Inferior parietal cortex (tissue), 1 donor: Measurements from ENCODE around the gene PGBD5.

ENCODE experiments used
- DNase-seq: peaks from one replicate; pipeline ENCODE4 v3.0.0-alpha.2; 2016; ENCODE audit errors: extremely low spot score

PGBD5 gene

DNA sequence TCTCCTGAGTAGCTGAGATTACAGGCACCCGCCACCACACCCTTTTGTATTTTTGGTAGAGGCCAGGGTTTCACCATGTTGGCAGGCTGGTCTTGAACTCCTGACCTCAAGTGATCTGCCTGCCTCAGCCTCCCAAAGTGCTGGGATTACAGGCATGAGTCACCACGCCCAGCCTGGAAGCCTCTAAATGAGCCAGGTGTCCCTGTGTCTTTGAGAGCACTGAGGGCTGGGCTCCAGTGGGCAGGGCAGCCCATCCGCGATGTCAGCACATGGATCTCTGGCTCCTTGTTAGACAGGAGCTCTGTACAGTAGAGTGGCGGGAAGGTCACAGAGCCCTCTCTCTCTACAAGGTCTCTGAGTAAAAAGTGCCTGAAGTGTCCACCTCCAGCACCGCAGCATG is 124.3 kb downstream of the PGBD5 start:
- no peak for DNase-seq

DNA sequence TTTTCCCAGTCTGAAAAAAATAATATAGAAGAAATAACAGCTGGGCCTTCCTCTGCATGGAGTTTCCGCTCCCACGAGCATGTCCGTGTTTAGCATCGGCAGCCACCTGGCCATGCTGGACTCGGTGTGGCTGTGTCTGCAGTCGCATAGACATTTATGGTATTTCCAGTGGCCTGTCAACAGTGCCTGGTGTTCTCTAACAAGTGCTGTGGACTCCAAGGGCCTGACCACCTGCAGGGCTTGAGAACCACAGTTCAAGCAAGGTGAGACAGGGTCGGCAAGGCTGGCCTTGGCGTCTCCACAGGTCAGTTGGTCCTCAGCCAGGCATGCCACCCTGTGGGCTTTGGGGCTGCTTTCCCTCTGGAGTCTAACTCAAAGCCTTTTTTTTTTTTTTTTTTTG is 124.8 kb downstream of the PGBD5 start:
- no peak for DNase-seq

DNA sequence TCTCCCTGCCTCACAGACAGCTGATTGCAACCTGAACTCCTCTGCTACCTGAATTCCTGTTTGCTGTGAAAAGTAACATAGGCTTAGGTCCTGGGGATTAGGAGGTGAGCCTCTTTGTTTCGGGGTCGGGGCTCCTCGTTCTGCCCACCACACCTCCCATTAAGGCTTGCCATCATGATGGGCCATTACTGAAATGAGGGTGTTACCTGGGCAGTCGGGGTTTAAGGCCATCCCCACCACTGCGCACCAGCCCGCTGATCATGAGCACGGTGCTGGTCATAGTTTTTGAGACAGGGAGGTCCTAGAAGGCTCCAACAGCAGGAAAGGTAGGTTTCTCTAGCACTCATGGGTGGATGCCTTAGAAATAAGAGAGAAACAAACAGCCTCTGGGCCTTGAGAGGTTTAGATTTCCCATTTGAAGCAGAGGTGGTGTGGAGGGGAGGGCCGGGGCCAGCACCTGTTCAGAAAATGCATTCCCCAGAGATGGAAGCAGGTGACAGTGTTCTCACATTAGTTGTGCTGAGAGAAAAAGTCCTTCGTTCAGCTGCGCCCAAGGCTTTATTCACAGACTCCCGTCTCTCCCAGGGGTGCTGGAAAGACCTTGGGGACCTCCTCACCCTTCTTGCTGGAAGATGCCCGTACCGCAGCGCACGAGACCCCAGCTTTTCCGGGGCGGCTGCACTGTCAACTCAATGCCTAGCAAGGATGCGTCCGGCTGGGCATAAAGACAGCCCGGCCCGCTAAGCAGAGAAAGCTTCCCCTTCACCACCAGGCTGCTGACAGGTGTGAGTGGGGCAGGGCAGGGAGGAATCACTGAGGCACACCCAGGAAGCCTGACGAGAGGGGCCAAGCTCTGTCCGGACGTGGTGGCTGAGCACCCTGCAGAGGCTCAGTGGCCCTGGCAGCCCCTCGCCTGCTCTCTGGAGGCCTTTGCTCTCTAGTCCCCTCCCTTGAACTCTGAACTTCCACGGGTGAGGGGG is 125.5 kb downstream of the PGBD5 start:
- no peak for DNase-seq

DNA sequence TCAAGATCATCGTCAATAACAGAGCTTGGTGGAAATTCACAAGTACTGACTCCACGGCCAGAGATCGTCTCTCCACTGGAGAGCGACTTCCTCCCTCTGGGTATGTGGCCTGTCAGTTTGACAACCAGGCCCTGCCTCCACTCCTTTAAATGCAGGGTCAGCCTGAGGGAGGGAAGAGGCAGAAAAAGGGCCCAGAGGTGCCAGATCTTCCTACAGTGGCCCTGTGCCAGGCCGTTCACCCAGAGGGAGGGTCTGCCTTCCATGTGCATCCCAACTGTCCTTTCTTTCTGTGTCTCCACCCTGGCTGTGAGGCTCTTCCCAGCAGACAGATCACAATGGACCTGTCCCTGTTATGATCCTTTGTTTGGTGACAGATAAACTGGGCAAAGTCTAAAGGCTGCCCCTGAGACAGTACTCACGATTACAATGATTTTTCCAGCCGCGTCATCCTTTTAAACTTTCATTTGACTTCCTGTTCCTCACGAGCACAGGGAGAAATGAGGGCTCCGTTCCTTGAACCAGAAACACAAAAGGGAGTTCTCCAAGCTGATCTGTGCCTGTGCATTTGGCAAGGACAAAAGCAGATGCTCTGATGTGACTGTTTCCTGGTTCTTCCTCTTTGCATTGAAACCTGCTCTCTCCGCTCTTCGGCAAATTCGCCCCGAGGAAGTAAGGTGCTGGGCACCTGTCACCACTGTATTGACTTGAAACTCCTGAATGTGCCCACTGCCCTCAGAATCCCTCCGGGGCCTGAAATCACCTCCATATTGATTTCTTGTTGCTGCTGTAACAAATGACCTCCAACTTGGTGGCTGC is 126.7 kb downstream of the PGBD5 start:
- no peak for DNase-seq

DNA sequence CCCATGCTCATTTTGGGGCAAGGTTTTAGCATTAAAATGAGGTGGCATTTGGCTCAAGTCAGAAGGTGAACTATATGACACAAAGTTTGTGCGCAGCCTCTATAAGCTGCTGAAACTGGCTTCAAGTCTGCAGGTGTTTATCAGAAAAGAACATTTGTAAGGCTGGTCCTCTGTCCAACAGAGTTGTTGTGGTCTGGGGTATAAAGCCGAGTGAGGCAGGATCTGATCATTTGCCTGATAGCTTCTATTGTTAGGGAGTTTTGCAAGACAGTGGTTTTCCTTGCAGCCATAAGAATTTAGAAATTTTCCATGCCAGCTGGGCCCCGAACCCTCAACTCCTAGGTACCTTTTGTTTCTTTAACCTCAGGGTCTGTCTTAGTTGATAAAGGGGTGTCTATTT is 130.8 kb downstream of the PGBD5 start:
- no peak for DNase-seq

DNA sequence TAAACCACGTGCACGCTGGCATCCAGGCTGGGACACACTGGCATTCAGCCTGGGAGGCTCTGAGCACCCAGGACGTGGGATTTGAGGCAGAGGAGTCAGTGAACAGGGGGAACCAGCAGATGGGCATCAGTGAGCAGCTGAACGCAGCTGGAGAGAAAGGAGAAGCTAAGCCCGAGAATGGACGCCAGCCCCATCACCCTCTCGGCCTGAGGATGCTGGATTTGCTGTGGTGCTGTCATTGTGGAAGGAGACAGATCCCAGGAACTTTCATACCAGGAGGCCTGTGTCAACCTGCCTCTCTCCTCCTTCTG is 132.8 kb downstream of the PGBD5 start:
- DNase-seq, result no peak

DNA sequence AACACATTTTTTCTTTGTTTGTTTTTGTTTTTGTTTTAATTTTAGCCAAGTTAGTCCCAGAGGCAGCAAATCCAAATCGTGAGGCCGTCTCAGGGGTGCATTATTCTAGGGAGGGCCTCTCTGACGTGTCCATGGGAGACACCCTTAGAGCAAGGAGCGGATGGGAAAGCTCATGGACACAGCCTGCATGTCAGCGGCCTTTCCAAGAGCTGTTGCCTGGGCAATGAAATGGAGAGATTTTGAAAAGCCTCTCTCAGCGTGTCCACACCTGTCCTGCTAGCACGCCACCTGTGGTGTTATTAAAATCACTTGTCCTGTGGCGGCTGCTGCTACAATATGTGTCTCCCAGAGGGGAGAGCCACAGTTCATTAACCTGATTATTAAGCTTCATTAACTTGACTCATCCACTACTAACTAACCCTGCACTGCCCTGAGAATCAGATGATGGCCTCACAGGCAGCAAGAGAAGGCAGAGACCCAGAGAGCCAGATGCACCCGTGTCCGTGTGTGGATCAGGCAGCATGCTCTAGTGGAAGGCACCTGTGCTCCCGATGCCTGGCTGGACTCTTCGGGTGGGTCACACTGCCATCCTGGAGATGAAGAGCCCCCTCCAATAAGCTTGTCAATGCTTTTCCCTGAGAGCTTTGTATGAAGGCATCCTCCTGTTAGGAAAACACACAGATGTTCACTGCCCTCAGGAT is 133.3 kb downstream of the PGBD5 start:
- DNase-seq, result no peak

DNA sequence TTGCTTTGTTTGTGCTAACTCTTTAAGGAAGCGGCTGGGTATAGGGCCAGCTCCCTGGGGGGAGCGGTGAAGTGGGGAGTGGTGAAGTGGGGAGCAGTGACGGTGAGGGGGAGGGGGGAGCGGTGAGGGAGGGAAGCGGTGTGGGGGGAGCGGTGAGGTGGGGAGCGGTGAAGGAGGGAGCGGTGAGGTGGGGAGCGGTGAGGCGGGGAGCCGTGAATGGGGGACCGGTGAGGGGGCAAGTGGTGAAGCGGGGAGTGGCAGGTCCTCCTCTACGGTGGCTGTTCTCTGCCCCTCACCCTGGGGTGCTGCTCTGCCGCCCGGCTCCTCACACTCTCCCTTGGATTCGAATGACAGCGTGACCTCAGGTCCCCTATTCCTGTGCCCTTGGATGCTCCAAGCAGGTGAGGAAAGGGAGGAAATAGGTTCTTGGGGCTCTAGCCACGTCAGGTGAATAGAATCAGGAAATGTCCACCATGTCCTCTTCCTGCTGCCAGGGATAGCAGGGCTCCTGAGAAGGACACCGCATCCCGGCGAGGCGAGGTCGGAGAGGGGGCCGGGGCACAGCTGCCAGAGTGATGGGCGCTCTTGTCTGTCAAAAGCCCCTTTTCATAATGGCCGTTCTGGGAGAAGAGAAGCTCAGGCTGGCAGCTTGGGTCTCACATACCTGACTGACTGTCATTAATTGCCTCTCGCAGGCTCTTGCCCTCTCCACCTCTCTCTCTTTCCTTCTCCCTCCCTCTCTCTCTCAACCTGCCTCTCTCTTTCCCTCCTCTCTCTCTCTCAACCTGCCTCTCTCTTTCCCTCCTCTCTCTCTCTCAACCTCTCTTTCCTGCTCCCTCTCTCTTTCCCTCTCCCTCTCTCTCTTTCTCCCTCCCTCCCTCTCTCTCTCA is 134.2 kb downstream of the PGBD5 start:
- no peak for DNase-seq

DNA sequence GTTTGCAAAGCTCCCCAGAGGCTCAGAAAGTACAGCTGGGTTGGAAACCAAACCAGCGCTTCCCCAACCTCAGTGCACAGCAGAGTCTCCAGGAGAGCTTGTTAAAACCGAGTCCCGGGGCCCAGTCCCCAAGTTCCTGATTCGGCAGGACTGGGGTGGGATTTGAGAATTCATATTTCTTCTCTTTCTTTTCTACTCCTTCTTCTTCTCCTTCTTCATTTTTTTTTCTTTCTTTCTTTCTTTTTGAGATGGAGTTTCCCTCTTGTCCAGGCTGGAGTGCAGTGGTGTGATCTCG is 136.8 kb downstream of the PGBD5 start:
- DNase-seq, result no peak

DNA sequence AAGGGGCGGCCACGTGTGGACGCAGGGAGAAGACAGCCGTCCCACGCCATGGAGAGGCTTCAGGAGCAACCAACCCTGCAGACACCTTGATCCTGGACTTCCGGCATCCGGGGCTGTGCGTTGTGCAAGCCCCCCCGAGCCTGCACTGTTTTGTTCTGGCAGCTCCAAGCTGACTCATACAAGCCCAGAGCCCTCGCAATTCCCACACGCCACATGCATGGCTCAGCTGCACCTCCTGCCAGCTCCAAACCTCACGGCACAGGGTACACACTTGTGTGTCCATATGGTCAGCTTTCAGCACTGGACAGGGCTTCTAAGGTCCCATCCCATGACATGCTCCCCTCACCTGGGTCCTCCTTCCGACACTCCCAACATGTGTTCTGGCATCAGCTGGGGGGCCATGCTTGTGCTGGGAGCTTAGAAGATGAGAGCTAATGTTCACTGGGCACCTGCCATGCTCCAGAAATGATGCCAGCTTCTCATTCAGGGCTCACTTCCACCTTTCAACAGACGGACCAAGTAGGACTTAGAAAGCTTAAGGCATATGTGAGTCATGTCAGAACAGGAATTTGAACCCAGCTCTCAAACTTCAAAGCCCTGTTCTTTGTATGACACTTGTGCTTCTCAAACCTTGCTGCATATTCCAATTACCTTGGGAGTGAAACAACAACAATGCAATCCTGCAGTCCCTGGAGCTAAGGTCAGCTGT is 137.3 kb downstream of the PGBD5 start:
- no peak for DNase-seq

DNA sequence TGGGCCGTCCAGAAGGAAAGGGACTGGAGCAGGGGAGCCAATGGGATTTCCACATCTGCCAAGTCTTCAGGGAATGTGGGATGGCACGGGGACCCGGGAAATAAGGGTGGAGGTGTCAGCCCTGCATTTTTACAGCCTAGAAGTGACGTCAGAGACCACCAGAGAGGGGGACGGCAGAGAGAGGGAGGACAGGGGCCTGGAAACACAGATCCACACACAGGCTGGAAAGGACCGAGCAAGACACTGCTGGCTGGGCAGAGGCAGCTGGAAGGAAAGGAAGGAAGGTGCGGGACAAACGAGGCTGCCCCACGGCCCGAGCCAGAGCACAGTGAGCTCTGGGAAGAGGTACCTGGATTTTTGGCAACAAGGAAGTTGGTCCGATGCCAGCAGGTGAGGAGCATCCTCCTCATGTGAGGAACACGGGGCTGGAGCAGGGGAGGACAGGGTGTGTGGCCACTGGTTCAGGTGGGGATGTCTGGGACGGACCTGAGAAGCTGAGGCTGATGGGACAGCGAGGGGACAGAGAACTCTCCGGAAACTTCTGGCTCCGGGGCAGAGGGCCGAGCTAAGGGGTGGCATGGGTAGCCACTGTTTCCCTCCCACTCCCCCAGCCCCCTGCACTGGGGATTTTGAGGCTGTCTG is 138.3 kb downstream of the PGBD5 start:
- no peak for DNase-seq

DNA sequence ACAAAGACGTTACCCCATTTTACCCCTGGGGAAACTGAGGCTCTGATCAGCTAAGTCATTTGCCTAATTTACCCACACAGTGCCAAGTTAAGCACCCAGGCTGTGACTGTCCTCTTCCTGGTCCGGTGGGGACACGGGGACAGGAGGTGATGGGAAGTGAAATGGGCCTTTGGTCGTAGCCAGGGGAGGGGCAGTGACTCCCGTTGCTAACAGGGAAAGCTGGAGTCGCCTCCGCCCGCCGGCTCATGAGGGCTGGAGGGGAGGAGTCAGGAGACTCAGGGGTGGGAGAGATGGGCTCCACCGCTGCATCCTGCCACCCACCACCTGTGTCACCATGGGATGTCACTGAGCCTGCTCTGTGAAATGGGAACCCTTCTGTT is 139.3 kb downstream of the PGBD5 start:
- no peak for DNase-seq

DNA sequence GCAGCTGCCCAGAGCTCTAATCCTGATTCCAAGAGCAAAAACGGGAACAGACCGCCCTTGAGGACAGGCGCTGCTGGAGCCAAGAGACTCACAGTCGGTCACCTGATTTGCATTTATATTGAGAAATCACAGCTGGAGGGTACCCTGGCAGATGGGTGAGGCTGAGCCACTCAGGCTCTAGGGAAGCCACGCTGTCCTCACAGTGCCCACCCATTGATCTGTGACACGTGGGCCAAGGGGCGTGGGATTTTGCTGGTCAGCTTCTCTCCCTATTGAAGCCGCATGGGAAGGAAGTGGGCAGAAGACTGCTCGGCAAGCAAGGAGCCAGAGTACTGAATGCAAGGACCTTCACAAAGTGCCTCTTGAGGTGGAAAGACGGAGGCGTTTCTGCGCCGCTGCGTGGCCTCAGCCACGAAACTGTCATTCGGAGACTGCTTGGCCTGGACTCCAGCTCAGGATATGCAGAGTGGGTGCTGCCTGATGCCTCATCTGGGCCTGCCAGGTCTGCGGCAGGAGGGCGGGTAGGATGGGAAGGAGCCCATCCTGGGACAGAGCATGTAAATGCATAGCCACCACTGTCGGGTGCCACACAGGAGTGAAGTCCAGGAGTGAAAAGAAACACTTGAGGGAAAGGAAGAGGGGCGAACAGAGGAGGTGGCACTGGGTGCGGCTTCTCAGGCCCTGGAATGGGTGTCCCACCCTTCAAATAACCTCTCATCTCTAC is 139.8 kb downstream of the PGBD5 start:
- DNase-seq, result no peak

DNA sequence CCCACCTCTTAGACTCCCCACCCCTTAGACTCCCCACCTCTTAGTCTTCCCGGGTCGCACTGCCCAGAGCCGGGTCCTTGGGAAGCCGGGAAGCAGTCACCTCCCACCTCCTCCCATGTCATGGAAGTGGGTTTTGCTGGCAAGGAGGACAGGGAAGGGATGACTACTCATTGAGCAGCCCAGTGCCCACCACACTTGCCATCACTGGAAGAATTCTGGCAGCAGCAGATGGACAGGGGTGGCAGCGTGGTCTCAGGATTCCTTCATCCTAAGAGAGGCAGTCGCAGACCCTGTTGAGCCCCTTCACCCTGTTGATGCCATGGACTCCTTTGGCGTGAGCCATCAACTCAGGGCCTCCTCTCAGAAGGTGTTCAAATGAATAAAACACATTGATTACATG is 140.8 kb downstream of the PGBD5 start:
- DNase-seq, result no peak

DNA sequence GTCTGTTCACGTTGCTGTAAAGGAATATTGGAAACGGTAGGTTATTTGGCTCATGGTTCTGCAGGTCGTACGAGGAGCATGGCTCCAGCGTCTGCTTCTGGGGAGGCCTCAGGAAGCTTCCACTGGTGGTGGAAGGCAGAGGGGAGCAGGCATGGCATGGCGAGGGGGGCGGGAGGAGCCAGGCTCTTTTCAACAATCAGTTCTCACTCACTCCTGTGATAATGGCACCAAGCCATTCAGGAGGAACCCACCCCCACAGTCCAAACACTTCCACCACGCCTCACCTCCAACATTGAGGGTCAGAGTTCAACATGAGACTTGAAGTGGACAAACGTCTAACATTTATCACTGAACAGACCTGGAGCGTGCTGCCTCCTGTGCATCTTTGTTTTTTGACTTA is 141.2 kb downstream of the PGBD5 start:
- DNase-seq, result no peak

DNA sequence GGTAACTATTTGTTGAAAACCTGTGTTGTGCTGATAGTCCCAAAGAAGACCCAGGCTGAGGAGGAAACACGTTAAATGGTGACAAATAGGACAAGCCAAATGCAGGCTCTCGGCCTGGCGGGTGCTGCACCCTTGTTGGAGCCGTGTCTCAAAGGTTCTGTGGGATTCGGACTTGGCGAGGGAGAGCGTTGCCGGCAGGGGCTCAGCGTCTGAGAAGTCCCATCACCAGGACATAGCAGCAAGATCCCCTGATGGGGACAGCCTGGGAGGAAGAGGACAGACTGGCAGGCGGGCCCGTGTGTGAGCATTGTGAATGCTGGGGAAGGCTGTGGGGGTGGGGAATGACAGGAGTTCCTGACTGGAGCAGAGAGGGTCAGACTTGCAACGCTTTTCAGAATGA is 142.5 kb downstream of the PGBD5 start:
- no peak for DNase-seq

DNA sequence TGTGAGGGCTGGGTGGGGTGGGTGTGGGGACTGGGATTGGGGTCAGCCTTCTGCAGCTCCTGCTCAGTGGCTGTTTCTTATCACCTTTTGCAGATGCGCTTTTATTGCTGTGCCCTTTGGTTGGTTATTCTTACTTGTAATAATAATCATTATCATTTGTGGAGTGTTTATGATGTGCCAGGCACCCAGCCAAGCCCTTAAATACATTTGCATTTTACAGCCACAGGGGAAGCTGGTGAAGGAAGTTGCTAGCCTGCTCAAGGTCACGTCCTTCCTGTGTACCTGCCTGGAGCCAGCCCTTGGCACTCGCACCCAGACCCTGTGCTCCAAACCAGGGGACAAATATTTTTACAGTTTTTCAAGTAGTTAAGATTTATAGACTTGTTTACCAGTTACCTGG is 144.0 kb downstream of the PGBD5 start:
- no peak for DNase-seq

DNA sequence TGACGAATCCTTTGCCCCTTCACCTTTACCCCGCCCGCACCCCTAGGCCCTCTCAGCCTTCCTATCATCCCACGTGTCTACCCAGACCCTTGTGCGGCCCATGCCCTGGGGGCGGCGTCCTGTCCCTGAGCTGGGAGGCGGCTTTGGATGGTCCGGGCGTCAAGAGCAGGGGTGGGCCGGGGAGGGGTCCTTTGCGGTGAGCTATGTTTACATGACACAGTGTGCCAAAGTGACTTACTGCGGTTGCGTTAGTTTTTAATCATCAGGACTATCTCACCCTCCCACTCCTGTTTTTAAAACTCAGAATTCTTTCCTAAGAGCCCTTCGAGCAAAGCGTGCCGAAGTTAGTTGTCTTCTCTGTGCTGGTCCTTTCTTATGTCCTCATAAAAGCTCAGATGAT is 144.6 kb downstream of the PGBD5 start:
- DNase-seq, result no peak

DNA sequence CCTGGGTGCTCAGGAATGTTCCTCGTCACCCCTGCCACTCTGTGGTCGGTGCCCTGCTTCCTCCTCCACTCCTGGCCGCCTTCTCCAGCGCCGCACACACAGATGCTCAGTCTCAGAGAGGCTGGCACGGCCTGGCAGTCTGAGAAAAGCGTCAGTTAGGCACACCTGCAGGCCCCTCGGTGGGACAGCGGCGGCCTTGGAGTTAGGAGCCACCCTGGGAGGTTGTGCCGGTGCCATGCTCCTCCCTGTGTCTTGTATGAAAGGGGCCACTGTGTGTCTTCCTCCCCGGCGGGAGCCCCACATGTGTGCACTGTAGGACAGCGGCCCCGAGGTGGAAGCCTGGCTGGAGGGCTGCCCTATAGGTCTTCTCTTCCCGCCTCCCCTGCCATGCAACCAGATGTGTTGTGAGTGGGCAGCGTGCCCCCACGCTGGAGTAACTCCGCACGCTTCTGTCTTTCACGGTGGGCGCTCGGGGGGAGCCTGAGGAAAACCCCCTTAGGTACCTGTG is 145.2 kb downstream of the PGBD5 start:
- DNase-seq, result no peak
